Stimulated activated CD8-positive, alpha-beta memory T cell treated with anti-CD3 and anti-CD28 coated beads, Interleukin-7, amount 100 ng/mL, for 48 hours (primary cell): ENCODE data around the gene TXNRD2.
"Not testable (repeated sequence)": the region's sequence is repeated elsewhere in the genome, so short reads cannot be mapped to it uniquely, and the experiment has no call there.

Source experiments
- DNase-seq, 2 donors: peaks; one replicate each; pipeline ENCODE4 v3.0.0-alpha.2; 2020; ENCODE audit warnings: low read depth in 1 of 2; ENCODE audit errors: extremely low read depth in 1 of 2

The TXNRD2 gene

GRCh38 chr22:19955241-19956128 is 13.9 kb upstream of the TXNRD2 start:
- DNase-seq: no peak

- no peak for DNase-seq
These were observed 9.7 kb upstream of the TXNRD2 start for GRCh38 chr22:19951346-19951745.

GRCh38 chr22:19948057-19948760 is 6.6 kb upstream of the TXNRD2 start:
- DNase-seq: no peak

GRCh38 chr22:19943082-19944026 is 1.7 kb upstream of the TXNRD2 start:
- no peak for DNase-seq

GRCh38 chr22:19942157-19943081 is 801 bp upstream of the TXNRD2 start:
- DNase-seq: no peak

- no peak for DNase-seq
These were observed 868 bp downstream of the TXNRD2 start for GRCh38 chr22:19940536-19941364.

GRCh38 chr22:19937616-19938473 is 3.8 kb downstream of the TXNRD2 start:
- DNase-seq: no peak

- DNase-seq: no peak
These were observed 5.1 kb downstream of the TXNRD2 start for GRCh38 chr22:19936513-19936912.

- not testable (repeated sequence) for DNase-seq
These were observed 6.4 kb downstream of the TXNRD2 start for GRCh38 chr22:19935123-19935718.

GRCh38 chr22:19933341-19934241 is 8.0 kb downstream of the TXNRD2 start:
- DNase-seq: no peak

GRCh38 chr22:19932367-19933206 is 9.0 kb downstream of the TXNRD2 start:
- DNase-seq: no peak

GRCh38 chr22:19931514-19931913 is 10.1 kb downstream of the TXNRD2 start:
- no peak for DNase-seq

- no peak for DNase-seq
These were observed 10.8 kb downstream of the TXNRD2 start for GRCh38 chr22:19930551-19931486.

- DNase-seq: no peak
These were observed 11.8 kb downstream of the TXNRD2 start for GRCh38 chr22:19929586-19930550.
